SK-N-SH treated with all-trans-retinoic acid at 6 μM for 48 hours (cell line): Measurements from ENCODE around the gene PTPRN2.
"Not testable (repeated sequence)": the region's sequence is repeated elsewhere in the genome, so short reads cannot be mapped to it uniquely, and the experiment has no call there.

Experiments
- BACH2 ChIP-seq: fragments of 250-450 bp; sonication (Bioruptor Pico); IDR thresholded peaks from 2 replicates; pipeline ENCODE4 v1.9.0; 2021; ENCODE audit warnings: mild to moderate bottlenecking, borderline replicate concordance
- CSRNP3 ChIP-seq: fragments of 250-450 bp; sonication (Bioruptor Pico); IDR thresholded peaks from 2 replicates; pipeline ENCODE4 v1.5.1; 2021; ENCODE audit warnings: mild to moderate bottlenecking, moderate library complexity
- ESRRG ChIP-seq: fragments of 250-450 bp; sonication (Bioruptor Pico); IDR thresholded peaks from 2 replicates; pipeline ENCODE4 v1.6.1; 2021; ENCODE audit warnings: mild to moderate bottlenecking
- GLIS3 ChIP-seq: fragments of 250-450 bp; sonication (Bioruptor Pico); IDR thresholded peaks from 2 replicates; pipeline ENCODE4 v1.5.0; 2020; ENCODE audit warnings: mild to moderate bottlenecking, moderate library complexity
- OSR1 ChIP-seq: fragments of 250-450 bp; sonication (Bioruptor Pico); IDR thresholded peaks from 2 replicates; pipeline ENCODE4 v1.8.0; 2022; ENCODE audit warnings: moderate library complexity, mild to moderate bottlenecking, inconsistent platforms
- PATZ1 ChIP-seq: fragments of 250-450 bp; sonication (Bioruptor Pico); IDR thresholded peaks from 2 replicates; pipeline ENCODE4 v1.8.0; 2020; ENCODE audit warnings: mild to moderate bottlenecking, moderate library complexity, borderline replicate concordance
- PPARA ChIP-seq: fragments of 250-450 bp; sonication (Bioruptor Pico); IDR thresholded peaks from 2 replicates; pipeline ENCODE4 v1.5.0; 2020; ENCODE audit warnings: mild to moderate bottlenecking, borderline replicate concordance
- TCF4 ChIP-seq: fragments of 250-450 bp; sonication (Bioruptor Pico); IDR thresholded peaks from 2 replicates; pipeline ENCODE4 v1.8.0; 2021; ENCODE audit warnings: mild to moderate bottlenecking, moderate library complexity, borderline replicate concordance
- TSHZ2 ChIP-seq: fragments of 250-450 bp; sonication (Bioruptor Pico); IDR thresholded peaks from 2 replicates; pipeline ENCODE4 v1.5.0; 2020; ENCODE audit warnings: mild to moderate bottlenecking, moderate library complexity
- ZFP30 ChIP-seq: fragments of 450-650 bp; formaldehyde crosslinking; IDR thresholded peaks from 2 replicates; pipeline ENCODE4 v1.5.0; 2022; ENCODE audit warnings: mild to moderate bottlenecking, moderate library complexity

- not testable (repeated sequence) for TF ChIP-seq PATZ1; BACH2 (CRISPR knock-in tag); TCF4 (CRISPR knock-in tag); ESRRG (CRISPR knock-in tag); ZFP30 (CRISPR knock-in tag); GLIS3 (CRISPR knock-in tag); TSHZ2 (CRISPR knock-in tag); PPARA (CRISPR knock-in tag); CSRNP3 (CRISPR knock-in tag); OSR1 (CRISPR knock-in tag)
Measured at GRCh38 chr7:158348039-158348438, 239.6 kb downstream of the PTPRN2 start.
